Keratinocyte (primary cell): ENCODE measurements around the gene SLC4A1AP. TPM values are rescaled to one million over a fixed set of nuclear protein-coding genes. Genes with fewer than 3 reads are reported as not detected.

Experiments used
- DNase-seq: peaks from one replicate; pipeline ENCODE4 v3.0.0-alpha.2; 2011; ENCODE audit warnings: low read depth, missing footprints, low spot score
- FAIRE-seq: peaks from 2 replicates; lab custom pipeline; 2011; peaks lifted over from hg19 to GRCh38; lab: Jason Lieb, UNC
- H2AFZ ChIP-seq: 2 replicates; pipeline ENCODE4 v1.6.0; 2012; ENCODE audit warnings: low read length, control low read depth, inconsistent platforms; ENCODE audit not compliant: control insufficient read depth
- H3K27ac ChIP-seq: 2 replicates; pipeline ENCODE4 v1.5.1; 2011; ENCODE audit warnings: low read length; ENCODE audit not compliant: control insufficient read depth, insufficient read depth
- H3K27me3 ChIP-seq: 3 replicates; pipeline ENCODE4 v1.6.0; 2011; ENCODE audit warnings: low read length; ENCODE audit not compliant: control insufficient read depth, insufficient read depth; ENCODE audit errors: extremely low read depth
- H3K36me3 ChIP-seq, 2 experiments: 2 replicates in 1 of 2; 3 replicates in 1 of 2; pipeline ENCODE4 v1.5.1; 2011; ENCODE audit warnings: low read length in 2 of 2, mild to moderate bottlenecking in 1 of 2; ENCODE audit not compliant: control insufficient read depth in 2 of 2, insufficient read depth in 2 of 2; ENCODE audit errors: extremely low read depth in 1 of 2
- H3K4me1 ChIP-seq: 3 replicates; pipeline ENCODE4 v1.5.1; 2011; ENCODE audit warnings: low read length; ENCODE audit not compliant: control insufficient read depth, insufficient read depth; ENCODE audit errors: extremely low read depth
- H3K4me2 ChIP-seq: 3 replicates; pipeline ENCODE4 v1.6.0; 2011; ENCODE audit warnings: low read depth, low read length; ENCODE audit not compliant: control insufficient read depth, insufficient read depth; ENCODE audit errors: extremely low read depth
- H3K4me3 ChIP-seq, 3 experiments: fragments of 200-600 bp in 1 of 3; sonication (generic) in 1 of 3; 2 replicates in 2 of 3; 3 replicates in 1 of 3; pipeline ENCODE4 v1.5.1; 2011 to 2016; ENCODE audit warnings: low read length in 3 of 3, mild to moderate bottlenecking in 3 of 3, control low read depth in 2 of 3, inconsistent platforms in 1 of 3, low read depth in 1 of 3, mixed read lengths in 1 of 3, mixed run types in 1 of 3, moderate library complexity in 1 of 3; ENCODE audit not compliant: control insufficient read depth in 2 of 3, insufficient read depth in 2 of 3; ENCODE audit errors: extremely low read depth in 1 of 3
- H3K79me2 ChIP-seq: 2 replicates; pipeline ENCODE4 v1.6.0; 2012; ENCODE audit warnings: low read length; ENCODE audit not compliant: control insufficient read depth, insufficient read depth
- H3K9ac ChIP-seq: 3 replicates; pipeline ENCODE4 v1.6.0; 2011; ENCODE audit warnings: low read length; ENCODE audit not compliant: control insufficient read depth, insufficient read depth; ENCODE audit errors: extremely low read depth
- H3K9me1 ChIP-seq: 3 replicates; pipeline ENCODE4 v1.6.0; 2011; ENCODE audit warnings: low read length; ENCODE audit not compliant: control insufficient read depth, insufficient read depth; ENCODE audit errors: extremely low read depth
- H3K9me3 ChIP-seq: 2 replicates; pipeline ENCODE4 v1.5.1; 2012; ENCODE audit warnings: low read depth, low read length; ENCODE audit not compliant: control insufficient read depth
- H4K20me1 ChIP-seq: 3 replicates; pipeline ENCODE4 v1.6.0; 2011; ENCODE audit warnings: low read length; ENCODE audit not compliant: control insufficient read depth, insufficient read depth; ENCODE audit errors: extremely low read depth
- EZH2 ChIP-seq: IDR thresholded peaks from one replicate; pipeline ENCODE4 v1.6.1; 2012; ENCODE audit warnings: inconsistent platforms, mild to moderate bottlenecking, low read length, moderate library complexity
- dilution Hi-C: fragments of 300-500 bp; cut with MboI; formaldehyde crosslinking; loops from one replicate; pipeline ENCODE4 v1.7.0; 2020; ENCODE audit warnings: low sequenced_read_pairs; ENCODE audit not compliant: extremely low pct_ligation_motif_present
- polyA plus RNA-seq, 5 experiments: library from polyadenylated mRNA; depleted of rRNA in 3 of 5; stranded (reverse) in 3 of 5; stranded (forward) in 1 of 5; unstranded in 1 of 5; fragments of >200 nt; gene quantifications; 1 replicate in 1 of 5; 2 replicates in 3 of 5; 3 replicates in 1 of 5; pipeline versions ENCODE4 v1.2.1 to v1.2.3, GENCODE V29; 2011 to 2012; ENCODE audit warnings: missing spikeins in 2 of 5, low read depth in 1 of 5, low replicate concordance in 1 of 5
- TF ChIP-seq, protein P1 (sequence below), 3 experiments: IDR thresholded peaks in 1 of 3; conservative IDR thresholded peaks in 1 of 3; optimal IDR thresholded peaks in 1 of 3; 2 replicates in 2 of 3; 3 replicates in 1 of 3; pipeline versions ENCODE3 to v1.5.1; 2011; ENCODE audit warnings: low read length in 3 of 3, mild to moderate bottlenecking in 3 of 3, moderate library complexity in 2 of 3, control low read depth in 1 of 3, inconsistent platforms in 1 of 3; ENCODE audit not compliant: insufficient read depth in 2 of 3; ENCODE audit errors: extremely low read depth in 1 of 3

The SLC4A1AP gene
- polyA plus RNA-seq, 1 donor (not counting 4 experiments of a cell fraction or from before 2014, with no cell fraction given): 17.0 TPM

DNA sequence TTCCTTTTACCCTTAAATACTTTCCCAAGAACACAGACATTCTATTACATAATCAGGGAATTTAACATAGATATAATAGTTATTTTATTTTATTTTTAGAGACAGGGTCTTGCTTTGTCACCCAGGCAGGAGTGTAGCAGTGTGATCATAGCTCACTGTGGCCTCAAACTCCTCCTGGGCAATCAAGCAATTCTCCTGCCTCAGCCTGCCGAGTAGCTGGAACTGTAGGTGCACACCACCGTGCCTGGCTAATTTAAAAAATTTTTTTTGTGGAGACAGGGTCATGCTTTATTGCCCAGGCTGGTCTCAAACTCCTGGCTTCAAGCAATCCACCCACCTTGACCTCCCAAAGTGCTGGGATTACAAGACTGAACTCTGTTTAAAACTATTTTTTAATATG, 45.6 kb downstream of the SLC4A1AP start:
- H2AFZ ChIP-seq: no peak overlapping the region
- H3K27me3 ChIP-seq: no peaks in the 10 kb centered on the region
- H3K4me1 ChIP-seq: peaks cover 40% of the 10 kb centered on the region
- H3K9me3 ChIP-seq: no peaks in the 10 kb centered on the region
- dilution Hi-C loops: no loop called here
- no peak for DNase-seq
- no peaks in the 10 kb centered on the region for H3K9me1 ChIP-seq
- H3K27ac ChIP-seq: no peak overlapping the region
- FAIRE-seq: no peak
- TF ChIP-seq, protein P1, sequence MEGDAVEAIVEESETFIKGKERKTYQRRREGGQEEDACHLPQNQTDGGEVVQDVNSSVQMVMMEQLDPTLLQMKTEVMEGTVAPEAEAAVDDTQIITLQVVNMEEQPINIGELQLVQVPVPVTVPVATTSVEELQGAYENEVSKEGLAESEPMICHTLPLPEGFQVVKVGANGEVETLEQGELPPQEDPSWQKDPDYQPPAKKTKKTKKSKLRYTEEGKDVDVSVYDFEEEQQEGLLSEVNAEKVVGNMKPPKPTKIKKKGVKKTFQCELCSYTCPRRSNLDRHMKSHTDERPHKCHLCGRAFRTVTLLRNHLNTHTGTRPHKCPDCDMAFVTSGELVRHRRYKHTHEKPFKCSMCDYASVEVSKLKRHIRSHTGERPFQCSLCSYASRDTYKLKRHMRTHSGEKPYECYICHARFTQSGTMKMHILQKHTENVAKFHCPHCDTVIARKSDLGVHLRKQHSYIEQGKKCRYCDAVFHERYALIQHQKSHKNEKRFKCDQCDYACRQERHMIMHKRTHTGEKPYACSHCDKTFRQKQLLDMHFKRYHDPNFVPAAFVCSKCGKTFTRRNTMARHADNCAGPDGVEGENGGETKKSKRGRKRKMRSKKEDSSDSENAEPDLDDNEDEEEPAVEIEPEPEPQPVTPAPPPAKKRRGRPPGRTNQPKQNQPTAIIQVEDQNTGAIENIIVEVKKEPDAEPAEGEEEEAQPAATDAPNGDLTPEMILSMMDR (optimal IDR thresholded peaks at IDR 0.05 in 1 of 3, IDR thresholded peaks at IDR 0.05 in 1 of 3, conservative IDR thresholded peaks at IDR 0.05 in 1 of 3; ENCODE audit: extremely low read depth in 1 of 3, insufficient read depth in 2 of 3, low read length in 3 of 3): no peak
- no peak for TF ChIP-seq EZH2
- no peak overlapping the region for H3K4me3 ChIP-seq
- H3K79me2 ChIP-seq: no peaks in the 10 kb centered on the region
- H3K4me2 ChIP-seq: no peak overlapping the region
- H3K9ac ChIP-seq: no peak overlapping the region
- no peaks in the 10 kb centered on the region for H3K36me3 ChIP-seq
- H4K20me1 ChIP-seq: no peaks in the 10 kb centered on the region

DNA sequence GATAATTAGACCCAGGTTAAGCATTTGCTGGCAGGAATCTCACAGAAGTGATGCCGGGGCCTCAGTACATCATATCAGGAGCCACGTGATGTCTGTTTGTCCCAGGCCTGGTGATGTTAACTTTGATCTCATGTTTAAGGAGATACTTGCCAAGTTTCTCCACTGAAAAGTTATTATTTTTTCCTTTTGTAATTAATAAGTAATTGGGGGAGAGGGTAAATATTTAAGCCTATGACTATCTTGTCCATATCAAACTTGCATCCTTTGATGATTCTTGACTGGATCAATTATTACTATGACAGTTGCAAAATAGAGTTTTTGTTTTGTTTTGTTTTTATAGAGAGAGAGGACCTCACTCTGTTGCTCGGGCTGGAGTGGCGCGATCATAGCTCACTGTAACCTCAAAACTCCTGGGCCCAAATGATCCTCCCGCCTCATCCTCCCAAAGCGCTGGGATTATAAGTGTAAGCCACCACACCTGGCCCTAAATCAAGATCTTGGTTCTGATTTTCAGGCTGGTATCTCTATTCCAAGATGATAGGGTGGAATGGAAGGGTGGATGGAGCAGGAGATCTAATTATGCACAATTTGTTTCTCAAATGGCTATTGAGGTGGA, 46.4 kb downstream of the SLC4A1AP start:
- no peak for TF ChIP-seq EZH2
- TF ChIP-seq, protein P1 (optimal IDR thresholded peaks at IDR 0.05 in 1 of 3, IDR thresholded peaks at IDR 0.05 in 1 of 3, conservative IDR thresholded peaks at IDR 0.05 in 1 of 3; ENCODE audit: extremely low read depth in 1 of 3, insufficient read depth in 2 of 3, low read length in 3 of 3): no peak
- no peaks in the 10 kb centered on the region for H3K27me3 ChIP-seq
- no peaks in the 10 kb centered on the region for H4K20me1 ChIP-seq
- no peak overlapping the region for H3K27ac ChIP-seq
- DNase-seq (no peak), FAIRE-seq (no peak)
- no peak overlapping the region for H3K4me3 ChIP-seq
- H3K79me2 ChIP-seq: no peaks in the 10 kb centered on the region
- H3K9ac ChIP-seq: no peak overlapping the region
- dilution Hi-C loops: no loop called here
- H3K4me1 ChIP-seq: peaks cover 34% of the 10 kb centered on the region
- H3K4me2 ChIP-seq: no peak overlapping the region
- no peak overlapping the region for H2AFZ ChIP-seq
- no peaks in the 10 kb centered on the region for H3K9me3 ChIP-seq
- H3K9me1 ChIP-seq: no peaks in the 10 kb centered on the region
- H3K36me3 ChIP-seq: no peaks in the 10 kb centered on the region
